Fibroblast of lung (primary cell): ENCODE results near the gene PLA1A. TPM values are rescaled to one million over a fixed set of nuclear protein-coding genes. Genes with fewer than 3 reads are reported as not detected.

ENCODE experiments used
- DNase-seq, 2 donors: peaks; one replicate each; pipeline versions ENCODE4 v3.0.0 to v3.0.0-alpha.2; 2010; ENCODE audit warnings: low read depth in 2 of 2
- H2AFZ ChIP-seq: 2 replicates; pipeline ENCODE4 v1.5.1; 2012; ENCODE audit warnings: low read length, control low read depth, inconsistent platforms
- H3K27ac ChIP-seq: 2 replicates; pipeline ENCODE4 v1.5.1; 2011; ENCODE audit warnings: low read length, control low read depth; ENCODE audit not compliant: insufficient read depth
- H3K27me3 ChIP-seq: 2 replicates; pipeline ENCODE4 v1.5.1; 2011; ENCODE audit warnings: mild to moderate bottlenecking, low read length; ENCODE audit not compliant: control insufficient read depth, insufficient read depth
- H3K36me3 ChIP-seq: 2 replicates; pipeline ENCODE4 v1.5.1; 2011; ENCODE audit warnings: low read length; ENCODE audit not compliant: control insufficient read depth, insufficient read depth
- H3K4me1 ChIP-seq: 2 replicates; pipeline ENCODE4 v1.5.1; 2011; ENCODE audit warnings: low read length; ENCODE audit not compliant: control insufficient read depth, insufficient read depth; ENCODE audit errors: extremely low read depth
- H3K4me2 ChIP-seq: 2 replicates; pipeline ENCODE4 v1.5.1; 2011; ENCODE audit warnings: low read length, control low read depth; ENCODE audit not compliant: insufficient read depth; ENCODE audit errors: extremely low read depth
- H3K4me3 ChIP-seq, 4 experiments: fragments of 200-600 bp in 1 of 4; sonication (generic) in 1 of 4; replicated peaks in 1 of 4; 2 replicates each; pipeline ENCODE4 v1.5.1; 2011 to 2016; ENCODE audit warnings: low read length in 4 of 4, low read depth in 3 of 4, mild to moderate bottlenecking in 3 of 4, control low read depth in 2 of 4, inconsistent platforms in 1 of 4, mixed read lengths in 1 of 4; ENCODE audit not compliant: insufficient read depth in 1 of 4; ENCODE audit errors: control extremely low read depth in 1 of 4
- H3K79me2 ChIP-seq: 2 replicates; pipeline ENCODE4 v1.5.1; 2012; ENCODE audit warnings: mild to moderate bottlenecking, low read length, inconsistent platforms; ENCODE audit not compliant: control insufficient read depth, insufficient read depth
- H3K9ac ChIP-seq: 2 replicates; pipeline ENCODE4 v1.5.1; 2011; ENCODE audit warnings: mild to moderate bottlenecking, low read length, control low read depth; ENCODE audit not compliant: insufficient read depth
- H3K9me3 ChIP-seq: 2 replicates; pipeline ENCODE4 v1.5.1; 2012; ENCODE audit warnings: low read depth, low read length; ENCODE audit not compliant: control insufficient read depth, insufficient read depth
- H4K20me1 ChIP-seq: 2 replicates; pipeline ENCODE4 v1.5.1; 2011; ENCODE audit warnings: low read length; ENCODE audit not compliant: control insufficient read depth, insufficient read depth; ENCODE audit errors: extremely low read depth
- CTCF ChIP-seq, 2 donors: IDR thresholded peaks in 1 of 2; conservative IDR thresholded peaks in 1 of 2; 1 replicate in 1 of 2; 2 replicates in 1 of 2; pipeline ENCODE4 v1.5.1; 2011 to 2012; ENCODE audit warnings: low read length in 2 of 2, control low read depth in 1 of 2, inconsistent platforms in 1 of 2, low read depth in 1 of 2, mild to moderate bottlenecking in 1 of 2
- EZH2 ChIP-seq: IDR thresholded peaks from 2 replicates; pipeline ENCODE4 v1.5.1; 2012; ENCODE audit warnings: low read length, control low read depth, mild to moderate bottlenecking; ENCODE audit errors: missing control alignments
- polyA plus RNA-seq, 2 donors: library from polyadenylated mRNA; depleted of rRNA in 1 of 2; stranded (reverse) in 1 of 2; unstranded in 1 of 2; fragments of >200 nt; gene quantifications; 2 replicates each; pipeline ENCODE4 v1.2.1, GENCODE V29; 2011 to 2012; ENCODE audit warnings: missing spikeins in 1 of 2
- total RNA-seq: library from RNA; depleted of rRNA; stranded (reverse); fragments of >200 nt; gene quantifications from 2 replicates; pipeline ENCODE4 v1.2.1, GENCODE V29; 2014

PLA1A gene
- total and polyA plus RNA-seq, 2 donors (not counting 1 experiment from before 2014, with no cell fraction given) = under 0.01 TPM; not detected in 1

DNA sequence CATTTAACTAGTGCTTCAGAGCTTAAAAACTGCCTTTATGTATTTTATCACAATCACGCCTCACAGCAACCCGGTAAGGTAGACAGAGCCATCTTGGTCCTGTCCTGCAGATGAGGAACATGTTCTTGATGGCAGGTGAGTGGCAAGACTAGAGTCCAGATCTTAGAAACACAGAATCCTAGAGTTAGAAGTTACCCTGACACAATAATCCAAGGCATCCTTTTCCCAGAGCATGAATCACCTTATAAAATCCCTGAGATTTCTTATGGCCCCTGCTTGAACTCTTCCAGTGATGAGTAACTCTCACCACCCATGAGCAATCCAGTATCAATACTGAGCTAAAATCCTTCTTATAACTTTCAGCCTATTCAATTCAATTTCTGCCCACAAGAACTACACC lies 45.8 kb downstream of the PLA1A start:
- Histone ChIP-seq H3K9ac (no peak overlapping the region), H3K4me3 (no peak overlapping the region)

DNA sequence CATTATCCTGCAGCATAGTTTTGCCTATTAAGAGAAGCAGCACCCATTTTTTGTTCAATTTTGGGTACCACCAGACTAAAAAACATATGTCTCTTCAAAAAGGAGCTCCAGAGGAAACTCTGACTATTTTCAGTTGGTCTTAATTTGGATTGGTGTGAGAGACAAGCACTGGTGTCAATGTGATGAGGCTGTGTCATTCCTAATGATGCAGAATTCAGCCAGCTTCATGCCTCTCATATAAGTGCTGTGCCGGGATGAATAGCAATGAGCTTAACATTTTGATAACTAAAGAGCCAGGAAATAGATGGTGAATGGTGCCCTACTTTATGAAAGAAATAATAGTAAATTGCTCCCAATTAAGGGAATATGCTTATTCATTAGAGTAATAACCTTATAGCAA lies 46.8 kb downstream of the PLA1A start:
- Histone ChIP-seq H2AFZ (no peak overlapping the region), H3K9me3 (no peaks in the 10 kb centered on the region), H3K36me3 (no peaks in the 10 kb centered on the region), H3K27ac (no peak overlapping the region), H3K4me3 (no peak overlapping the region), H3K79me2 (no peaks in the 10 kb centered on the region), H3K4me2 (no peak overlapping the region), H3K27me3 (no peaks in the 10 kb centered on the region), H3K4me1 (peaks cover 8% of the 10 kb centered on the region), H3K9ac (no peak overlapping the region), H4K20me1 (no peaks in the 10 kb centered on the region)
- no peak for DNase-seq
- no peak for TF ChIP-seq CTCF (conservative IDR thresholded peaks at IDR 0.05 in 1 of 2, IDR thresholded peaks at IDR 0.05 in 1 of 2; ENCODE audit: low read depth in 1 of 2, low read length in 2 of 2)
- no peak for TF ChIP-seq EZH2

More for the DNA sequence above, 45.8 kb downstream of the PLA1A start:
- no peak for TF ChIP-seq CTCF (conservative IDR thresholded peaks at IDR 0.05 in 1 of 2, IDR thresholded peaks at IDR 0.05 in 1 of 2; ENCODE audit: low read depth in 1 of 2, low read length in 2 of 2)
- no peak for TF ChIP-seq EZH2
- peak; percentile 66 to 88 for DNase-seq
- Histone ChIP-seq H3K4me2 (peak overlapping the region; percentile 44), H3K27ac (peak overlapping the region; percentile 64), H3K79me2 (no peaks in the 10 kb centered on the region), H3K9me3 (no peaks in the 10 kb centered on the region), H4K20me1 (no peaks in the 10 kb centered on the region), H2AFZ (no peak overlapping the region), H3K27me3 (no peaks in the 10 kb centered on the region), H3K4me1 (peaks cover 14% of the 10 kb centered on the region), H3K36me3 (no peaks in the 10 kb centered on the region)

- Histone ChIP-seq H3K4me1 (peaks cover 8% of the 10 kb centered on the region), H4K20me1 (no peaks in the 10 kb centered on the region), H3K4me2 (no peak overlapping the region), H3K4me3 (no peak overlapping the region), H3K9ac (no peak overlapping the region), H3K79me2 (no peaks in the 10 kb centered on the region), H2AFZ (no peak overlapping the region), H3K9me3 (no peaks in the 10 kb centered on the region), H3K36me3 (no peaks in the 10 kb centered on the region), H3K27ac (no peak overlapping the region), H3K27me3 (no peaks in the 10 kb centered on the region)
- no peak for DNase-seq
- no peak for TF ChIP-seq EZH2
- no peak for TF ChIP-seq CTCF (conservative IDR thresholded peaks at IDR 0.05 in 1 of 2, IDR thresholded peaks at IDR 0.05 in 1 of 2; ENCODE audit: low read depth in 1 of 2, low read length in 2 of 2)
Measured at GRCh38 chr3:119645813-119646212, 48.1 kb downstream of the PLA1A start.
